ENCODE results near the gene MRNIP.

MRNIP gene

GRCh38 chr5:179858586-179859427 is at the start of gene MRNIP:
MRNIP (minus strand) TSS chr5:179858817; CDS start chr5:179858796, 21 bp downstream.
- DNase-seq, result peak; percentile 97

GRCh38 chr5:179907556-179908324 is 49.1 kb upstream of the MRNIP start, which contains the start of gene TBC1D9B:
TBC1D9B (minus strand) TSS chr5:179907897; CDS start chr5:179907821, 76 bp downstream.
- peak; percentile 67 for DNase-seq

DNA sequence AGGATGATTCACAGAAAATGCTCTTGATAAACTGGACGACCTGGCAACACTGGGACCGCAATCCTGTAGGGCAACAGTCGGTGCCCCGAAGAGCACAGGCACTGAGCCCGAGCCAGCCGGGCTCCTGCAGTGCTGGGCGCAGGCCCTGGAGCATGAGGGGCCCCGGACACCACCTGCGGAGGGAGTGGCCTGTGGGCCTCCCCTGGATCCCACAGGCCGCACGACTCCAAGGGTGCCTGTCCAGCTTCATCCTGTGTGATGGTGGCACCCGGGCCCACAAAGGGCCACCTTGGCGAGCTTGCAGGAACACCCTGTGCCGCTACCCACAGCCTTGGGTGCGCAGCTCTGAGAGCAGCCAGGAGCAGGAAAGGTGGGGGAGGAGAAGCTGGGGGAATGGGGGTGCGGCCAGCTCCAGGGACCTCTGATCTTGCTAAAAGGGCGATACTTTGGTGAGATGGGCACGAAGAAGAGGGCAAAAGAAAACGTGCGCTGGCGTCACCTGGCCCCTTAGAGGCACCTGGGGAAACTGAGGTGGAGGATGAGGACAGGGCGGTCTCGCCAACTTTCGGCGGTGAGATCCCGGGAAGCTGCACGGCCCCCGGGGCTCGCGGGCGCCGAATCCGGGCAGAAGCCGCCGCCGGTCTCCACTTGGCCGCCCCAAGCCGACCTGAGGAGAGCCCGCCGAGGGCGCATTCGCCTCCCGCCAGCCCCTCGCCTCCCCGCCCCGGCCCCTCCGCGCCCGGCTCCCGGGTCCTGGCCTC is 48.4 kb upstream of the MRNIP start:
- peak; percentile 25 for DNase-seq

- DNase-seq, result no peak
Measured at GRCh38 chr5:179906294-179906794, 47.7 kb upstream of the MRNIP start.

DNA sequence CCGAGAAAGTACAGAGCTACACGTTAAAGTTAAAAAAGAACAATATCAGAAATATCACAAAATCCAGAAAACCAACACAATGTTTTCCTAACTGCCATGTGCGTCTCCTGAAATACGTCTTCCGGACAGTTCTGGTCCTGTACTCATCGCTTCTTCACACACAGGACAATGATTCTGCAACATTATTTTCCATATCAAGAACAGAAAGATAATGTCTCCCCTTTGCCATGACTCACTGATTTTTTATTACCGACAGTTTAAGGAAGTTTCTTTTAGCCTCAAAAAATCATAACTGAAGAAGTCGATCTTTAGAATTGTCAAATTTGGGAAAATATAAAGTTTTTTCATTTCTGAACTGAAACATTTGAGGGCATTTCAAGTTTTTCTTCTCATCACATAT is 46.5 kb upstream of the MRNIP start:
- DNase-seq, result no peak

DNA sequence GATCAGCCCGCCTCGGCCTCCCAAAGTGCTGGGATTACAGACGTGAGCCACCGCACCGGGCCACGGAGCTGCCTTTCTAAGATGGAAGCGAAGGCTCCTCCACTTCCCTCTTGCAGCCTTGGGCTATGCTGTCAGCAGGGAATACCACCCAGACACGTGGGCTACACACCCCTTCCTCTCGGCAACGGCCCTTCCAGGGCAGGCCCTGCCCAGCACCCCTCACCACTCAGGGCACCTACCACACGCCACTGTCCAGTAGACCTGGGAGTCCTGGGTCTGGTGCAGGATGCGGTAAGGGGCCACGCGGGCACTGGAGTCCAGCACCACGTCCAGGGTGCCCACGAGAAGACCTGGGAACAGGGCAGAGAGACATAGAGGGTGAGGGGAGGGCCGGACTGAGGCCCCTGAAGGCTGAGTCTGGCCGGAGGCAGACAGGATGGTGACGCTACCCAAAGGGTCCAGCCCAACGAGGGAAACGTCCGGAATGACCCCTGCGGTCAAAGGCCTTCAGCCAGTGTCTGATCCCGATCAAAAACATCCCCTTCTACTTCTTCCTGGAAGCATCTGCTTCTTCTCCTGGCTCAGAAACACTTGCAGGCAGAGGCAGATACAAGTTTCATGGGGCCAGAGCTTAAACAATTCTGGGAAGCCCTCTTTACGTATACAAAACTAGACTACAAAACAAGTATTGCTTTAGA is 46.0 kb upstream of the MRNIP start:
- no peak for DNase-seq

DNA sequence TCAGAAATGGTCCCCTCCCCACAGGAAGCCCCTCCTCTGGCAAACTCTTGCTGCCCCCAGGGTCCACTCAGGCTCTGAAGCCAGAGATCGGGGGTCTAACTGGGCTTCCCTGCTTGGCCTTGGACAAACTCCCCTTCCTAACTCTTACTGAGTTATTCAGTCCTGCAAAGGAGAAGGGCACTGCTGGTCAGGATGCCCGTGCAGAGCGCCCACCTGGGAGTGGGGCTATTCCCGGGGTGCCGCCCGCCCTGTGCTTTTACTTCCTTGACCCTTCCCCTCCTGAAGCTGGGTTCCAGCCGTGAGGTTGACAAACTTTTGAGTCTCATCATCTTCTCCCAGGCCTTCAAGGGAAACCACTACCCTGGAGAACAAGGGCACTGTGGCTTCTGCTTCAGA is 44.1 kb upstream of the MRNIP start:
- no peak for DNase-seq

DNA sequence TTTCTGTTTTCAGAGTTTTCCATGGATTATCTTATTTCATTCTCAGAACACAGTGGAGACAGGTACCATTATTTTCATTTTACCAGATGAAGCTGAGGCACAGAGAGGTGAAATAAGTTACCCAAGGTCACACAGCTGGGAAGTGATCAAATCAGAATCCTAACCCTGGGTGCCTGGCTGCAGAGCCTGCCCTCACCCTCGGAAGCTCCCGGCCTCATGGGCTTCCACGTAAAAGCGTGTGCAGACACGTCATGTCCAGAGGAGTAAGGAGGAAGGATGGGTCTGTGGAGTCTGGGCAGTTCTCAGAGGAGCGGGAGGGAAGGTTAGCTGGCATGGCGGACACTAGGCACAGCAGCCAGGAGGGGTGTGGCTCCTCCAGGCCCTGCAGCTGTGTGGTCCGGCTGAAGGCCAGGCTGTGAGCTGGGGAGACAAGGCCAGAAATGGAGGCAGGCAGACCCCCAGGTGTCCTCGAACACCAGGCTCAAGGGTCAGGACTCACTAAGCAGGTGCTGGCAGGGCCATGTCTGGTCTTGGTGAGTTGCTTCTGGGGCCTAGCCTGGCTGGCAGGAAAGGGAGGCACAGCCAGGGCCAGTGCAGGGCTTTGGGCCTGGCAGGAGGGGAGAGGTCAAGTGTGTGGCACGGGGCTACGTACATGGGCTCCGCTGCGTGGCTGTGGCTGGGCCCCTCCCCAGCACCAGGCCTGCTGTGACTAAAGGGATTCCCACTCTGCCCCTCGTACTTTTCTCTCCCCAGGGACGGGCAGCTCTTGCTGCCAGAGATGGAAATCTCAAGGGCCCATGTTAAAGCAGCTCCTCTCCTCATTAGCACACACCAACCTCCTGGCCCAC is 43.5 kb upstream of the MRNIP start:
- DNase-seq, result no peak

DNA sequence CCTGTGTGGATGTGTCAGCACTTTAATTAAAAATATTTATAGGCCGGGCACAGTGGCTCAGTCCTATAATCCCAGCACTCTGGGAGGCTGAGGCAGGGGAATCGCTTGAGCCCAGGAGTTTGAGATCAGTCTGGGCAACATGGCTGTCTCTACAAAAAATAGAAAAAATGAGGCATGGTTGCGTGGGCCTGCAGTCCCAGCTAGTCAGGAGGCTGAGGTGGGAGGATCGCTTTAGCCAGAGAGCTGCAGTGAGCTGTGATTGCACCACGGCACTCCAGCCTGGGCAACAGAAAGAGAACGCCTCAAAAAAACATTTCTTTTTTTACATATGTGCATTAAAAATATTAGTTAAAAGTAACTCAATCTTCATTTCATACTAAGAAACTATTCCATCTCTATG is 42.8 kb upstream of the MRNIP start:
- no peak for DNase-seq

GRCh38 chr5:179900711-179901110 is 42.1 kb upstream of the MRNIP start:
- no peak for DNase-seq

DNA sequence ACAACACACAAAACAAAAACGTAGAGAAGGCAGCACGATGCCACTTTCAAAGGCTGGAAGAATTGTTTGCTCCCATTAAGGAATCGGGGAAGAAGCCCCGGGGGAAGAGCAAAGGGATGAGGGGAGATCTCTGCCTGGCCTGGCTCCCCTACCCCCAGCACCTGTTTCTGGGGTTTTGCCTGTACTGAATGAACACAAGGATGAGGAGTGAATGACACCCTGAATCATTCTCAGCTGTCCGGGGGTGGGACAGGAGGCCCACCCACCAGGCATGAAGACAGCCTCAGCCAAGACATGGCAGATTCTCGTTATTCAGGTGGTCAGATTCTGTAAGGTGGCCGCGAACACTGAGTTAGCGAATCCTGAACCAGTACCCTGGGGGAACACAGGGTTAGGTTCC is 41.6 kb upstream of the MRNIP start:
- DNase-seq, result no peak

- no peak for DNase-seq
Measured at GRCh38 chr5:179895861-179896260, 37.2 kb upstream of the MRNIP start.

DNA sequence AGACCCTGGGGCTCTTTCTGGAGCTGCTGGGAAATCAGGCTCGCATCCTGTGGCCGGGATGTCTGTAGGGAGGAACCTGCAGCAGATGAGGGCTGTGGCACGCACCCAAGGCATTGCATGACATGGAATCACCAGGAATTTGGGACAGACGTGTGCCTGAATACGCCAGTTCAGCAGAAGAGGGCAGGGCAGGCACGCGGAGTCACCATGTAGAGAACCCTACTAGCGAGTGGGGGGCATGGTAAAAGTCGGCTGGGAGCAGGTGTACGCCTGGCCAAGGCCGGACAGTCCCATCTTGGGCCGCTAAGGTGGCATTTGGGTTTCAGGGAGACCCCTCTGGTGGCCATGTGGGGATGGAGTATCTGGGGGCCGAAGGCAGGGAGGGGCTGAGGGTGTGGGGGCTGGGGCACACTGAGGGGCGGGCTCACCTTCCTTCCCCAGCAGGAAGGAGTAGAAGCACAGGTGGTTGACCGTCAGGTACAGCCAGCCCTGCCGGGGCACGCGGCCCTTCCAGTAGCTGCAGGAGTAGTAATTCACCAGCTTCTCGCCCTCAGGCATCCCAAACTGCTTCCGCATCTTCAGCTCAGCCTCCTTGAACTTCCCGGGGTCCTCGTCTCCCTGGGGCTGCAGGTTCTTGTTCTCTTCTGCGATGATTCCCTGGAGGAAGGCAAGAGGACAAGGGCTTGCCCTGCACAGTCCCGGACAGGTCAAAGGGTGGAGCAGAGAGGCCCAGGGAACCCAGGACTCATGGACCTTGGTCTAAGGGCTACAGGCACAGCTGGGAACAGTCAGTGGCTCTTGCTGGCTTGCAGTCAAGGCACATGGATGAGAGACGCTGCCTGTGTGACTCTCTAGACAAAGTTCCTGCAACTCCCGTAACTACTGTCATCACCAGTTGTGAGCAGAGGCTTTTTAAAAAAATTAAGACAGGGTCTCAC is 35.6 kb upstream of the MRNIP start:
- no peak for DNase-seq

DNA sequence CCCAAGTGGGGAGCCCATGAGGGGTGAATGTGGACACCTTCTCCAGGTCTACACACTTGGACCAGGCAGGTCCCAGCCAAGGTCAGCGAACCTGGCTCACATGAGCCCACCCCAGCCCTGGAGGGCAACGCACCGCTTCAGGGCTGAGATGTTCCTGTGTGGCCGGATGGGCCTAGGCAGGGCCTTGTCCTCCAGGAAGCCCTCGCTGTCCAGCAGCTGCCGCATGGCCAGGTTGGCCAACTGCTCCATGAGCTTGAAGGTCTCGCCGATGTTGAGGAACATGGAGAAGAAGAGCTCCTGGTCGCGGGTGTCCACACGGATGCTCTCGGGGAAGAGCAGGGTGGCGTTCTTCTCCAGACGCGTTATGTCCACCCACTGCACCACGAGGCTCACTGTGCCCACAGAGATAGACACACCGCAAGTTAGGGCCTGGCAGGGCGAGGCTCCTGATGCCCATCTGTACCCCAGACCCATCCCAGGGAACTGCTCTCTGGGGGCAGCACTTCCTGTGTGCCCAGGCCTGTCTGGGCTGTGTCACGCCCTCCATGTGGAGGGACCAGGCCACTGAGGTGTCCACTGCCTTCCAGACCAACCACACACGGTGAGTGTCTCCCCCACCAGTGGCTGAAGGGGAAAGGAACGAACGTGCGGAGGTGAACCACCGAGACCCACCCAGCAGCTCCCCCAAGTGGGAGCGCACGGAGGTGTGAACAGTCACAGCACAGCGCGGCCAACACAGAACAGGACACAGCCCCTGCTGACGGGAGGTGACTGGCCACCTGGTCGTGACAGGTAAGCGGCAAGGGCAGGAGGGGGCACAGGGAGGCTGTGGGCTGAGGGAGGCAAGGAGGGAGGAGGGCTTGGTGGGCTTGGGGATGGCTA is 34.7 kb upstream of the MRNIP start:
- no peak for DNase-seq

GRCh38 chr5:179892255-179892654 is 33.6 kb upstream of the MRNIP start:
- no peak for DNase-seq

GRCh38 chr5:179890751-179891682 is 32.4 kb upstream of the MRNIP start:
- DNase-seq, result no peak

DNA sequence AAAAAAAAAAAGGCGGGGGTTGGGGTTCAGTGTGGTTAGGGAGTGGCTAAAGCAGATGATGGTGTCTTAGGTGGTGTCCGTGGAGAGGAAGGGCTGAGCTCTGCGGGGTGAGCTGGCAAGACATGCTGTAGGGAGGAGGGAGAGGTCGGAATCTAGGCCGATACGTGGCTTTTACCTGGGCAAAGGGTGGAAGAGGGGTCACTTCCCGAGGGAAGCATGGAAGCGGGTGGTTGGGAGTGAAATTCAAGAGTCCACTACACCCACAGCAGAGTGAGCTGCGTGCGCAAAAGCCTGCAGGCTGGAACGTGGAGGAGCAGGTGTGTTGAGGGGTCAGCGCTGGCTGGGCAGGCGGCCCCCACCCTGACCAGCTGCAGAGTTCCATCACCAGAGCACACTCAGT is 31.3 kb upstream of the MRNIP start:
- no peak for DNase-seq

GRCh38 chr5:179887802-179888201 is 29.2 kb upstream of the MRNIP start:
- no peak for DNase-seq
